Measurements from ENCODE around the gene TTC7B.
A peak's percentile ranks its signal among the peaks of the same experiment; 100 is the strongest.
"Not testable (repeated sequence)": the region's sequence is repeated elsewhere in the genome, so short reads cannot be mapped to it uniquely, and the experiment has no call there.

The TTC7B gene

GRCh38 chr14:90815822-90816662, at the start of gene TTC7B:
Gene TTC7B, minus strand, starts transcription at chr14:90816430. Its CDS starts 135 bp downstream, at chr14:90816295.
- DNase-seq (ENCODE audit: insufficient read length, low spot score) (peak; percentile 91), FAIRE-seq (no peak)
- peak; percentile 30; the same call in 1 of the 2 replicates for TF ChIP-seq POLR2A (IDR thresholded peaks at IDR 0.05; ENCODE audit: low read depth, low read length)

GRCh38 chr14:90864741-90865140, 48.5 kb upstream of the TTC7B start:
- DNase-seq (ENCODE audit: insufficient read length, low spot score) (no peak), FAIRE-seq (peak; percentile 86)
- no peak for TF ChIP-seq POLR2A (IDR thresholded peaks at IDR 0.05; ENCODE audit: low read depth, low read length)

- FAIRE-seq (peak; percentile 87), DNase-seq (ENCODE audit: insufficient read length, low spot score) (no peak)
- no peak for TF ChIP-seq POLR2A (IDR thresholded peaks at IDR 0.05; ENCODE audit: low read depth, low read length)
Observed at GRCh38 chr14:90858511-90858910, 42.3 kb upstream of the TTC7B start.

- FAIRE-seq (peak; percentile 82), DNase-seq (ENCODE audit: insufficient read length, low spot score) (no peak)
- TF ChIP-seq POLR2A (IDR thresholded peaks at IDR 0.05; ENCODE audit: low read depth, low read length) = no peak
Observed at GRCh38 chr14:90857866-90858265, 41.6 kb upstream of the TTC7B start.

GRCh38 chr14:90856115-90856514, 39.9 kb upstream of the TTC7B start:
- not testable (repeated sequence) for DNase-seq (ENCODE audit: insufficient read length, low spot score)
- FAIRE-seq = peak; percentile 69

GRCh38 chr14:90853116-90853515, 36.9 kb upstream of the TTC7B start:
- DNase-seq (ENCODE audit: insufficient read length, low spot score) (no peak), FAIRE-seq (peak; percentile 50)
- no peak for TF ChIP-seq POLR2A (IDR thresholded peaks at IDR 0.05; ENCODE audit: low read depth, low read length)

GRCh38 chr14:90851327-90852036, 35.3 kb upstream of the TTC7B start:
- no peak for DNase-seq (ENCODE audit: insufficient read length, low spot score)
- FAIRE-seq = peak; percentile 89
- no peak for TF ChIP-seq POLR2A (IDR thresholded peaks at IDR 0.05; ENCODE audit: low read depth, low read length)

- peak; percentile 98 for FAIRE-seq
- TF ChIP-seq POLR2A (IDR thresholded peaks at IDR 0.05; ENCODE audit: low read depth, low read length) = no peak
- peak; percentile 74 for DNase-seq (ENCODE audit: insufficient read length, low spot score)
Observed at GRCh38 chr14:90850487-90850886, 34.3 kb upstream of the TTC7B start.

GRCh38 chr14:90849787-90850444, 33.7 kb upstream of the TTC7B start:
- FAIRE-seq (no peak), DNase-seq (ENCODE audit: insufficient read length, low spot score) (no peak)
- TF ChIP-seq POLR2A (IDR thresholded peaks at IDR 0.05; ENCODE audit: low read depth, low read length) = no peak

- FAIRE-seq = peak; percentile 81
- no peak for TF ChIP-seq POLR2A (IDR thresholded peaks at IDR 0.05; ENCODE audit: low read depth, low read length)
- DNase-seq (ENCODE audit: insufficient read length, low spot score) = no peak
Observed at GRCh38 chr14:90848944-90849731, 32.9 kb upstream of the TTC7B start.

- DNase-seq (ENCODE audit: insufficient read length, low spot score) = peak; percentile 65
- no peak for TF ChIP-seq POLR2A (IDR thresholded peaks at IDR 0.05; ENCODE audit: low read depth, low read length)
- peak; percentile 88 for FAIRE-seq
Observed at GRCh38 chr14:90846511-90846910, 30.3 kb upstream of the TTC7B start.

GRCh38 chr14:90844321-90844720, 28.1 kb upstream of the TTC7B start:
- FAIRE-seq (no peak), DNase-seq (ENCODE audit: insufficient read length, low spot score) (no peak)
- no peak for TF ChIP-seq POLR2A (IDR thresholded peaks at IDR 0.05; ENCODE audit: low read depth, low read length)

- FAIRE-seq = no peak
- TF ChIP-seq POLR2A (IDR thresholded peaks at IDR 0.05; ENCODE audit: low read depth, low read length) = no peak
- no peak for DNase-seq (ENCODE audit: insufficient read length, low spot score)
Observed at GRCh38 chr14:90842726-90843125, 26.5 kb upstream of the TTC7B start.

GRCh38 chr14:90840667-90841066, 24.4 kb upstream of the TTC7B start:
- not testable (repeated sequence) for DNase-seq (ENCODE audit: insufficient read length, low spot score); FAIRE-seq

All from H54 (cell line).